GM12873 (cell line): ENCODE measurements around the gene DMWD.
A peak's percentile ranks its signal among the peaks of the same experiment; 100 is the strongest.

Experiments used
- CTCF ChIP-seq: IDR thresholded peaks from 2 replicates; pipeline ENCODE4 v1.5.1; 2012; ENCODE audit warnings: low read depth, mild to moderate bottlenecking, moderate library complexity, low read length, control low read depth; ENCODE audit not compliant: insufficient read depth; ENCODE audit errors: missing control alignments

Gene DMWD

GRCh38 chr19:45762870-45763631, 29.6 kb downstream of the DMWD start:
- no peak for TF ChIP-seq CTCF

DNA sequence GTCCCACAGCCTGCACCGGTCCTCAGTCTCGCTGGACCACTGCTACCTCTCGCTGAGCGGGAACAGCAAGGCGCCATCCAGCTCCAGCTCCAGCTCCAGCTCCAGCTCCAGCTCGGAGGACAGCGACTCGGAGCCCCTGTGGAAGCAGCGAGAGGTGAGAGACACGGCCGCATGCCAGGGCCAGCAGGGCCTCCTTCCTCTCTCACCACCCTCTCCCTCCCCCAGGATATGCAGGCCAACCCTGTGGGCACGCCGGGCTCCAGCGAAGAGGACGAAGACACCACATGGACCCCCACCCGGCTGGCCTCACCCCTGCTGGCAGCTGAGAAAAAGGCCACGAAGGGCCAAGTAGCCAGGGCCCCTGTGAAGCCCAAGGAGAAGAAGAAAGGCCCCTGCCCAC, 30.9 kb downstream of the DMWD start:
- no peak for TF ChIP-seq CTCF

DNA sequence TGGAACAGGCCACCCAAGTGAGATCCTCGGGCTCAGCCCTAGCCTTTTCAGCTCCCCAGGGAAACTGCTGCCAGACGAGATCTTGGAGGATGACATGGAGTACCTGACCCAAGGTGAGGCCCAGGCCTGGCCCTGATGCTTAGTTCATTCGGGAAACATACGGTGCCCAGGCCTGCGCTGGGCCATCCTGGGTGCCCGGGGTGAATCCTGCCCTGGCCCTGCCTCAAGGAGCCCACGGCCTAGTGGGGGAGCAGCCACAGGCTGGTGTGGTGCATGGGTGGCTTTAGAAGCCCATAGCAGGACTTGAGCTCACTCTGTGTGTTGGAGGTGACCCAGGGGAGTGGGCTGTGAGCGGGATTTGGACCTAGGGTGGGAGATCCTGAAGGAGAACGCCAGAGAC, 33.7 kb downstream of the DMWD start:
- no peak for TF ChIP-seq CTCF

- TF ChIP-seq CTCF: no peak
Measured at GRCh38 chr19:45757695-45758094, 35.0 kb downstream of the DMWD start.

- no peak for TF ChIP-seq CTCF
Measured at GRCh38 chr19:45754323-45754722, 38.3 kb downstream of the DMWD start.

- TF ChIP-seq CTCF: peak; percentile 10
Measured at GRCh38 chr19:45753548-45753947, 39.1 kb downstream of the DMWD start.

DNA sequence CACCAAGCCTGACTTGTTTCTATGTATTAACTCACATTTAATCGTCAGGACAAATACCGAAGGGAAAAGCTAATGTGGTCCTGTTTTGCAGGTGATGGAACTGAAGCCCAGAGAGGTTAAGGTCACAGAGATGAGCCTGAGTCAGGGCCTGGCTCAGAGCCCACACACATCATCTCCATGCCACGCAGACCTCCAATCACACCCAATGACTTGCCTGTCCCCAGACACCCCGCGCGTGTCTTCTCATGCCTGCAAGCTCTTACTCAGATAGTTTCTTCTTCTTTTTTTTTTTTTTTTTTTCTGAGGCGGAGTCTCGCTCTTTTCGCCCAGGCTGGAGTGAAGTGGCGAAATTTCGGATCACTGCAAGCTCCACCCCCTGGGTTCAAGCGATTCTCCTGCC, 40.0 kb downstream of the DMWD start:
- TF ChIP-seq CTCF: no peak
